Lower lobe of right lung (tissue), 2 donors: ENCODE measurements around the gene PTGIS. TPM values are rescaled to one million over a fixed set of nuclear protein-coding genes. Genes with fewer than 3 reads are reported as not detected.
A peak's percentile ranks its signal among the peaks of the same experiment; 100 is the strongest.
"Not testable (repeated sequence)": the region's sequence is repeated elsewhere in the genome, so short reads cannot be mapped to it uniquely, and the experiment has no call there.

ENCODE experiments used
- ATAC-seq, 2 donors: fragments of 200-7000 bp; cut with Tn5 transposase; one replicate each; pipeline ENCODE4 v1.9.1; 2020 to 2022; ENCODE audit warnings: mild to moderate bottlenecking in 2 of 2, moderate library complexity in 2 of 2
- DNase-seq: peaks from one replicate; pipeline ENCODE4 v3.0.0-alpha.2; 2020
- H3K27ac ChIP-seq: fragments of 200-600 bp; one replicate; pipeline ENCODE4 v1.8.0; 2022
- H3K27me3 ChIP-seq: fragments of 200-600 bp; one replicate; pipeline ENCODE4 v1.8.0; 2022; ENCODE audit warnings: low read depth
- H3K36me3 ChIP-seq: fragments of 200-600 bp; one replicate; pipeline ENCODE4 v1.8.0; 2022; ENCODE audit warnings: mild to moderate bottlenecking
- H3K4me1 ChIP-seq: fragments of 200-600 bp; one replicate; pipeline ENCODE4 v1.8.0; 2022
- H3K4me3 ChIP-seq: fragments of 200-600 bp; one replicate; pipeline ENCODE4 v1.8.0; 2022; ENCODE audit warnings: mild to moderate bottlenecking
- H3K9me3 ChIP-seq: fragments of 200-600 bp; one replicate; pipeline ENCODE4 v1.8.0; 2022
- CTCF ChIP-seq: fragments of 200-600 bp; IDR thresholded peaks from one replicate; pipeline ENCODE4 v1.8.0; 2022; ENCODE audit warnings: antibody characterized with exemption, mild to moderate bottlenecking
- intact Hi-C: fragments of 100-400 bp; cut with DNase I; formaldehyde crosslinking; loops from one replicate; pipeline ENCODE4 v1.11.0; 2022
- long read RNA-seq: library from polyadenylated mRNA; unstranded; transcript quantifications from one replicate; pipeline ENCODE4 v2.0.0, GENCODE V29; 2021
- total RNA-seq: library from RNA; stranded (reverse); fragmentation: NEBNext Ultra II Directional; extraction: Animal tissue kit (Norgen Biotek cat#: 25700); gene quantifications from one replicate; pipeline ENCODE4 v1.2.1, GENCODE V29; 2021
- donor health status: DM: no; HTN: yes; CAD: no; lungs with severe emphysema.

The PTGIS gene
- total RNA-seq = 41.2 TPM
- long read RNA-seq, full-length matches to known transcripts = 1 of 27 reads
- long read RNA-seq, partial matches to known transcripts = 6 of 27 reads
- long read RNA-seq, other reads (novel, unspliced or antisense) = 20 of 27 reads

DNA sequence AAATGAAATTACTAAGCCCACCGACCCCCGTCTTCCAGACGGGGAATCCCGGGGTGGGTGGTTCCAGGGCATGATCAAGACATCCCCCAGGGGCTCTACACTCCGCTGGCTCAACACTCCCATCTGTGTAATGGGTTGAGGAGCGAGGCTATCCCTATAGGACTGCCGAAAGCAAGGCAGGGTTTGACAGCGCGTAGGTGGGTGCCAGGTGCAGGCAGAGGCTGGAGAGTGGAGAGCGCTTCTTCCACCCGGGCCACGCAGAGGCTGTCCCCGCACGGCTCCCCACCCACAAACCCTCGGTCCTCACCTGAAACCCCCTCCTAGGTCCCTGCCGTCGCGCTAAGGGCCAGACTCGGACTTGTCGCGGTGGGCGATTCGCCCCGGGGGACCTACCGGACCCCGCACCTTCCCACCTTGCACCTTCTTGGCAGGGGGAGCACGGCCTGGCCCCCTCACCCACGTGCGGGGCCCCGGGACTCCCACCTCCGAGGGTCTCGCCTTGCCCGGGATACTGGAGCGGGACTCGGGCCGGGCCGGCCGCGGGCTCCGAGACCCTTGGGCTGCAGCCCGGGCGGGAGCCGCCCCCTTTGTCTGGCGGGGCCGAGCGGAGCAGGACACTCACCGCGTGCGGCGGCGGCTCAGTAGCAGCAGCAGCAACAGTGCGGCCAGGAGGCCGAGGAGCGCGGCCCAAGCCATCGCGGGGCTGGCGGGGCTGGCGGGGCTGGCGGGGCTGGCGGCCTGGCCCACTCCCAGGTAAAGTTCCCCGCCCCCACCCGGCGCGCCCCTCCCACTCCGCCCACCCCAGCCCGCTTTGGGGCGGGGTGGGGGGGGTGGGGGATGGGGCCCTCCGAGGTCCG lies at the start of gene PTGIS:
Gene PTGIS (minus strand): TSS at position 717 of the 857 bp plus-strand sequence. CDS start 21 bp downstream, at position 696.
- intact Hi-C loops = no loop called here
- peaks cover 14% of the 10 kb centered on the region for H3K27me3 ChIP-seq
- no peaks in the 10 kb centered on the region for H3K9me3 ChIP-seq
- DNase-seq (no peak), ATAC-seq (peak; percentile 54 to 59)
- no peaks in the 10 kb centered on the region for H3K36me3 ChIP-seq
- H3K27ac ChIP-seq = peak within 1 kb of the TSS; percentile 76
- peaks cover 5% of the 10 kb centered on the region for H3K4me1 ChIP-seq
- peak within 1 kb of the TSS; percentile 55 for H3K4me3 ChIP-seq
- no peak for TF ChIP-seq CTCF

GRCh38 chr20:49617394-49617793 lies 49.5 kb upstream of the PTGIS start:
- H3K36me3 ChIP-seq, H3K4me3 ChIP-seq, H3K27me3 ChIP-seq, H3K27ac ChIP-seq, ATAC-seq, H3K4me1 ChIP-seq, DNase-seq, intact Hi-C loops, H3K9me3 ChIP-seq: not testable (repeated sequence)

DNA sequence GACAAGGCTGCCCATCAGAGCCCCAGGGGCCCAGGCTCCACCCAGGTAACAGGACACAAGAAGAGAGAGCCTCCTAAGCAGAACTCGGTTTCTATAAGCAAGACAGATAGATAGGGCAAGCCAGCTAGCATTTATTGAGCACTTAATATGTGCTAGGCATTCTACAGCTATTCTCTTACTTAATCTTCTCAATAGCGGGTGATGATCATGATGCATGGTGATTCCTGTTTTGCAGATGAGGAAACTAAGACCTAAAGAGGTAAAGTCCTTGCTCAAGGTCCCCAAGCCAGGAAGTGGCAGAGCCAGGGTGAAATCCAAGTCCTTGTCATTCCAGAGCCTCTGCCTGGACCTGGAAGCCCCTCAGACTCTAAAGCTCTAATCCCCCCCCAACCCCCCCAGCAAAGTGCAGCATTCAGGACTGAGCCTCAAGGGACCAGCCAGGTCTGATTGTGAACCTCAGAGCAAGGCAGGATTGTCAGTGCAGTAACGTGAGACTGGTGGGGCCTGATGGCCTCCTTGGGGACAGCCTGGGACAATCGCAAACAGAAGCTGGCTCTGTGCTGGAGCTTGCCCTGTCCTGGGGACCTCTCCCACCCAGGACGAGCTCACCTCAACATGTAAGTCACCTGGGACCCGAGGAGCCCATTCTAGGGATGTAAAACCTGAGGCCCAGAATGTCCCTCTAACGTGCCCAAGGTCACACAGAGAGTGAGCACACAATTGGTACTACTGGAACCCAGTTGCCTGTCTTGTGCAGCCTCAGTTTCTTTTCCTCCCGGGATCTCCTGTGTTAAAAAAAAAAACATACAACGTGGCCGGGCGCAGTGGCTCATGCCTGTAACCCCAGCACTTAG lies 48.4 kb upstream of the PTGIS start:
- TF ChIP-seq CTCF = no peak
- no peak for DNase-seq
- intact Hi-C loops = no loop called here
- H3K4me1 ChIP-seq = peaks cover 2% of the 10 kb centered on the region
- H3K36me3 ChIP-seq = no peaks in the 10 kb centered on the region
- no peak overlapping the region for H3K27ac ChIP-seq
- H3K9me3 ChIP-seq = no peaks in the 10 kb centered on the region
- ATAC-seq = no peak
- H3K4me3 ChIP-seq = no peak overlapping the region
- no peaks in the 10 kb centered on the region for H3K27me3 ChIP-seq

- no peak for TF ChIP-seq CTCF
- Histone ChIP-seq H3K4me3 (no peak overlapping the region), H3K36me3 (no peaks in the 10 kb centered on the region), H3K4me1 (peaks cover 10% of the 10 kb centered on the region), H3K9me3 (no peaks in the 10 kb centered on the region), H3K27ac (no peak overlapping the region), H3K27me3 (no peaks in the 10 kb centered on the region)
- DNase-seq = no peak
- peak in 1 of 2 donors; percentile 3 for ATAC-seq
- intact Hi-C loops = no loop called here
Observed at GRCh38 chr20:49615401-49616153, 47.6 kb upstream of the PTGIS start.

GRCh38 chr20:49615051-49615400 lies 47.1 kb upstream of the PTGIS start:
- H3K27ac ChIP-seq, ATAC-seq, DNase-seq, H3K4me3 ChIP-seq, H3K36me3 ChIP-seq, intact Hi-C loops, H3K9me3 ChIP-seq, H3K27me3 ChIP-seq: not testable (repeated sequence)
- peaks cover 11% of the 10 kb centered on the region for H3K4me1 ChIP-seq
